Hepatocyte (in vitro differentiated cells): ENCODE results near the gene PALLD.

Source experiments
- CTCF ChIP-seq: fragments of 200-600 bp; sonication (generic); IDR thresholded peaks from 2 replicates; pipeline ENCODE4 v1.5.1; 2016; ENCODE audit warnings: antibody characterized with exemption, mild to moderate bottlenecking; ENCODE audit not compliant: poor library complexity
- EZH2phosphoT487 ChIP-seq: fragments of 200-600 bp; sonication (generic); IDR thresholded peaks from one replicate; pipeline ENCODE4 v1.6.1; 2018; ENCODE audit warnings: antibody characterized with exemption, mild to moderate bottlenecking, low read depth, moderate library complexity; ENCODE audit not compliant: unreplicated experiment, severe bottlenecking

- TF ChIP-seq CTCF, result no peak
- TF ChIP-seq EZH2phosphoT487, result no peak
Observed at GRCh38 chr4:168486912-168487281, 10.0 kb upstream of the PALLD start.
